Gastrocnemius medialis (tissue), 4 donors: ENCODE results near the gene PDZK1. TPM values are rescaled to one million over a fixed set of nuclear protein-coding genes. Genes with fewer than 3 reads are reported as not detected.
"Not testable (repeated sequence)": the region's sequence is repeated elsewhere in the genome, so short reads cannot be mapped to it uniquely, and the experiment has no call there.

ENCODE experiments used
- ATAC-seq, 2 donors: fragments of 150-250 bp; one replicate each; pipeline ENCODE4 v1.9.1; 2016
- DNase-seq, 2 donors: peaks; one replicate each; pipeline ENCODE4 v3.0.0-alpha.2; 2019
- H3K27ac ChIP-seq, 4 donors: fragments of 200-600 bp; sonication (generic); 1 replicate in 1 of 4; 2 replicates in 3 of 4; pipeline ENCODE4 v1.5.1; 2016 to 2018; ENCODE audit warnings: mild to moderate bottlenecking in 2 of 4, moderate library complexity in 1 of 4
- H3K27me3 ChIP-seq, 3 donors: fragments of 200-600 bp; sonication (generic) in 2 of 3; 1 replicate in 1 of 3; 2 replicates in 2 of 3; pipeline versions ENCODE4 v1.5.1 to v1.6.0; 2016 to 2019; ENCODE audit warnings: mild to moderate bottlenecking in 1 of 3, moderate library complexity in 1 of 3
- H3K36me3 ChIP-seq, 2 donors: fragments of 200-600 bp; sonication (generic) in 1 of 2; one replicate each; pipeline ENCODE4 v1.5.1; 2017 to 2018
- H3K4me1 ChIP-seq, 2 donors: fragments of 200-600 bp; sonication (generic) in 1 of 2; one replicate each; pipeline ENCODE4 v1.5.1; 2016 to 2017; ENCODE audit warnings: mild to moderate bottlenecking in 2 of 2
- H3K4me3 ChIP-seq, 4 donors: fragments of 200-600 bp; sonication (generic) in 3 of 4; 1 replicate in 1 of 4; 2 replicates in 3 of 4; pipeline ENCODE4 v1.5.1; 2016 to 2019; ENCODE audit warnings: mild to moderate bottlenecking in 2 of 4
- H3K9me3 ChIP-seq, 3 donors: fragments of 200-600 bp; sonication (generic) in 2 of 3; 1 replicate in 1 of 3; 2 replicates in 2 of 3; pipeline ENCODE4 v1.5.1; 2016 to 2019
- CTCF ChIP-seq, 5 experiments: fragments of 450-650 bp in 3 of 5; fragments of 200-600 bp in 2 of 5; sonication (generic) in 2 of 5; IDR thresholded peaks in 4 of 5; conservative IDR thresholded peaks in 1 of 5; 1 replicate in 4 of 5; 2 replicates in 1 of 5; pipeline ENCODE4 v1.5.1; 2016 to 2019; ENCODE audit warnings: antibody characterized with exemption in 5 of 5, mild to moderate bottlenecking in 3 of 5, moderate library complexity in 3 of 5
- POLR2A ChIP-seq, 2 donors: fragments of 450-650 bp; IDR thresholded peaks; one replicate each; pipeline ENCODE4 v1.6.1; 2017; ENCODE audit warnings: antibody characterized with exemption in 2 of 2, mild to moderate bottlenecking in 2 of 2, moderate library complexity in 2 of 2
- in situ Hi-C, 4 donors: fragments of 200-750 bp; cut with MboI; loops; one replicate each; pipeline versions ENCODE4 v1.15.0 to v1.8.0; 2017; ENCODE audit warnings: low sequenced_read_pairs in 4 of 4
- intact Hi-C: fragments of 100-400 bp; cut with DNase I; formaldehyde crosslinking; loops from one replicate; pipeline ENCODE4 v1.15.1; 2023; ENCODE audit warnings: low total_unique reads
- total RNA-seq, 4 donors: library from RNA; depleted of rRNA; stranded (reverse); fragments of >200 nt; gene quantifications; one replicate each; pipeline versions ENCODE4 v1.1.0 to v1.2.3, GENCODE V29; 2016

Gene PDZK1
- total RNA-seq, 4 donors from 2014 or later: 0.44 TPM; not detected in 3

DNA sequence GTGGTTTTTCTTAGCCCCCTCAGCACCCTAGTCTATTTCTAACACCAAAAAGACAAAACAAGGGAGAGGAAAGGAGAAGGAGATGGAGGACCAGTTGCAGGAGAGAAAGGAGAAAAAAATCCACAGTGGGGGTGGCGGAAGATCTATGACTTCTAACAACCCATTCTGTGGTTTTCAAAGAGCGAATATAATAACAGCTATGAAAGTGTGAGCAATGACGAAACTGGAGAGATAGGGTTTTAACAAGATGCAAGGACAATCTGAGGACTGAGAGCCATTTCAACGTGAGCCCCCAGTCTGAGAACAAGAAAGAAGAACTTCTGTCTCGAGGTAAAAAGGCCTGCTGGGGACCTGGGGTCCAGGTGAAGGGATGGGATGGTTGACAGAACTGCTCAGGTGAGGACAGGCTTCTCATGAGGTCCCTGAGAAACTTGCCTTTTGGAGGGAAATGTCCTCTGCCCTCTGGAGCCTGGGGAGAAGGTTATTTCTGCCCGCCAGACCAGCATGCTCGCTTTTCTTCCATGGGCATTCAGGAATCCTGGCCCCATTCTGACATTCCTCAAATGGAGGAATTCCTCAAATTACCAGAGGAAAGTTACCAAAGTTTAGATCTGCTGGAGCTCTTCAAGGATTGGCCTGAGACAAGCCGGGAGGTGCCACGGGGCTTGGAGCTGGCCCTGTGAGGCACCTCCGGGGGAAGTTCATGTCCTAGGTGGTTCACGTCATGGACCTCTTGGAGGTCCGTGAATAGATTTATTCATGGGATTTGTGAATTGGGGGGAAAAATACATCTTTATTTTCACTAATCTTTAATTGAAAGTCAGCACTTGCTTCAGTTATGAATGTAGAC lies 12.3 kb upstream of the PDZK1 start, which contains the start of gene CD160:
TSS of gene CD160 (plus strand) at position 270 of the 850 bp plus-strand sequence. CDS start 8,829 bp downstream, outside the sequence.
- Histone ChIP-seq H3K36me3 (no peaks in the 10 kb centered on the region), H3K4me1 (peaks cover 0 to 11% of the 10 kb centered on the region in 2 donors), H3K4me3 (no peak within 1 kb of the TSS), H3K9me3 (no peaks in the 10 kb centered on the region), H3K27me3 (no peaks in the 10 kb centered on the region), H3K27ac (no peak within 1 kb of the TSS)
- TF ChIP-seq CTCF (IDR thresholded peaks at IDR 0.05 in 4 of 5, conservative IDR thresholded peaks at IDR 0.05 in 1 of 5) (no peak), POLR2A (IDR thresholded peaks at IDR 0.05) (no peak)
- ATAC-seq (no peak), DNase-seq (no peak)
- in situ Hi-C loops: no loop called here
- intact Hi-C loops: no loop called here

DNA sequence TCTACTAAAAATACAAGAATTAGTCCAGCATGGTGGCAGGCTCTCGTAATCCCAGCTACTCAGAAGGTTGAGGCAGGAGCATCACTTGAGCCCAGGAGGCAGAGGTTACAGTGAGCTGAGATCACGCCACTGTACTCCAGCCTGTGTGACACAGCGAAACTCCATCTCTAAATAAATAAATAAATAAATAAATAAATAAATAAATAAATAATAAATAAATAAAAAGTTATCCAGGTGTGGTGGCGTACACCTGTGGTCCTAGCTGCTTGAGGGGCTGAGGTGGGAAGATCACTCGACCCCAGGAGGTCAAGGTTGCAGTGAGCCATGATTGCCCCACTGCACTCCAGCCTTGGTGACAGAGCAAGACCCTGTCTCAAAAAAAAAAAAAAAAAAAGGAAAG lies 11.3 kb upstream of the PDZK1 start:
- in situ Hi-C loops, H3K9me3 ChIP-seq, intact Hi-C loops, ATAC-seq, DNase-seq, H3K27ac ChIP-seq, H3K27me3 ChIP-seq, H3K4me3 ChIP-seq, H3K36me3 ChIP-seq: not testable (repeated sequence)
- peaks cover 0 to 11% of the 10 kb centered on the region in 2 donors for H3K4me1 ChIP-seq

- Histone ChIP-seq H3K4me1 (peaks cover 0 to 11% of the 10 kb centered on the region in 2 donors), H3K27me3 (no peaks in the 10 kb centered on the region), H3K36me3 (no peaks in the 10 kb centered on the region), H3K4me3 (no peak overlapping the region), H3K27ac (no peak overlapping the region), H3K9me3 (no peaks in the 10 kb centered on the region)
- TF ChIP-seq CTCF (IDR thresholded peaks at IDR 0.05 in 4 of 5, conservative IDR thresholded peaks at IDR 0.05 in 1 of 5) (no peak), POLR2A (IDR thresholded peaks at IDR 0.05) (no peak)
- ATAC-seq (no peak), DNase-seq (no peak)
- in situ Hi-C loops (no loop called here), intact Hi-C loops (no loop called here)
These were observed 10.7 kb upstream of the PDZK1 start for GRCh38 chr1:145717833-145718232.

DNA sequence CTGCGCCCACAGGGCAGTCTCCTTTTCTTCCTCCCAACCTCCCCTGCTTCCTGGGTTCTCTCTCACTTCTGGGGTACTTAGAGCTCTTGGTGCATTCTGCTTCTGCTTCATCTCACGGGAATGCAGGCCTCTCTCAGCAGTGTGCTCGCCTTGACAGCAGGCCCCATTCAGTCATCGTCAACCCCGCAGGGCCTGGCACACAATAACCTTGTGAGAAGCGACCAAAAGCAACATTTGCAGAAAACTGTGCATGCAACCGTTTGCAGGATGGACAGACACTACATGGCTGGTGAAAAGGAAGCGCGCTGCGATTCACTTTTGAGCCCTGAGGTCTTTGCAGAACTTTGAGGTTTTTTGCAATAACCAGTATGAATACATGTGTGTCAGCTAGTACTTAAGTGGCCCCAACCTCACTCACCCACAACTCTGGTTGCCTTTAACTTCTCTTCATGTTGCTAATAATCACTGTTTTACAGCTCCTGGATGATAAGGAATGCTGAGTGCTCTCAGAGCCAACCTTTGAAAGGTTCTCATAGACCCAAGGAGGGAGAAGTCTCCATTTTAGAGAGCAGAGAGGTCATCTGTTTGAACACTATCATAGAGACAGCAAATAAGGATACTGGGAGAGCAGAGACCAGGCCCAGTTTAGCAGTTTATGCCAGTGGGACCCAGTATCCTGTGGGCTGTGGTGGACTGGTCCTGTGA lies 9.6 kb upstream of the PDZK1 start:
- ATAC-seq: no peak
- H3K27me3 ChIP-seq: no peaks in the 10 kb centered on the region
- intact Hi-C loops: no loop called here

More for the DNA sequence above, 9.6 kb upstream of the PDZK1 start:
- Histone ChIP-seq H3K4me1 (peaks cover 0 to 11% of the 10 kb centered on the region in 2 donors), H3K36me3 (no peaks in the 10 kb centered on the region), H3K27ac (no peak overlapping the region), H3K4me3 (no peak overlapping the region), H3K9me3 (no peaks in the 10 kb centered on the region)
- no peak for DNase-seq
- no peak for TF ChIP-seq CTCF (IDR thresholded peaks at IDR 0.05 in 4 of 5, conservative IDR thresholded peaks at IDR 0.05 in 1 of 5)
- no peak for TF ChIP-seq POLR2A (IDR thresholded peaks at IDR 0.05)
- in situ Hi-C loops: no loop called here
